OCI-M1 (cell line): ENCODE measurements around the gene IQCE.
"Not testable (repeated sequence)": the region's sequence is repeated elsewhere in the genome, so short reads cannot be mapped to it uniquely, and the experiment has no call there.

Experiments
- DNase-seq: peaks from one replicate; lab custom pipeline; 2025; lab: John Stamatoyannopoulos, UW

The IQCE gene

DNA sequence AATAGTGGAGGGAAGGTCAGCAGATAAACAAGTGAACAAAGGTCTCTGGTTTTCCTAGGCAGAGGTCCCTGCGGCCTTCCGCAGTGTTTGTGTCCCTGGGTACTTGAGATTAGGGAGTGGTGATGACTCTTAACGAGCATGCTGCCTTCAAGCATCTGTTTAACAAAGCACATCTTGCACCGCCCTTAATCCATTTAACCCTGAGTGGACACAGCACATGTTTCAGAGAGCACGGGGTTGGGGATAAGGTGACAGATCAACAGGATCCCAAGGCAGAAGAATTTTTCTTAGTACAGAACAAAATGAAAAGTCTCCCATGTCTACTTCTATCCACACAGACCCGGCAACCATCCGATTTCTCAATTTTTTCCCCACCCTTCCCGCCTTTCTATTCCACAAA lies 25.2 kb upstream of the IQCE start:
- not testable (repeated sequence) for DNase-seq

DNA sequence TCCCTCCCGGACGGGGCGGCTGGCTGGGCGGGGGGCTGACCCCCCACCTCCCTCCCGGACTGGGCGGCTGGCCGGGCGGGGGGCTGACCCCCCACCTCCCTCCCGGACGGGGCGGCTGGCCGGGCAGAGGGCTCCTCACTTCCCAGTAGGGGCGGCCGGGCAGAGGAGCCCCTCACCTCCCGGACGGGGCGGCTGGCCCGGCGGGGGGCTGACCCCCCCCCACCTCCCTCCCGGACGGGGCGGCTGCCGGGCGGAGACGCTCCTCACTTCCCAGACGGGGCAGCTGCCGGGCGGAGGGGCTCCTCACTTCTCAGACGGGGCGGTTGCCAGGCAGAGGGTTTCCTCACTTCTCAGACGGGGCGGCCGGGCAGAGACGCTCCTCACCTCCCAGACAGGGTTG lies 24.6 kb upstream of the IQCE start:
- DNase-seq, result not testable (repeated sequence)

- DNase-seq, result not testable (repeated sequence)
These were observed 22.7 kb upstream of the IQCE start for GRCh38 chr7:2535872-2536627.

GRCh38 chr7:2537981-2538851 lies 20.6 kb upstream of the IQCE start:
- no peak for DNase-seq

DNA sequence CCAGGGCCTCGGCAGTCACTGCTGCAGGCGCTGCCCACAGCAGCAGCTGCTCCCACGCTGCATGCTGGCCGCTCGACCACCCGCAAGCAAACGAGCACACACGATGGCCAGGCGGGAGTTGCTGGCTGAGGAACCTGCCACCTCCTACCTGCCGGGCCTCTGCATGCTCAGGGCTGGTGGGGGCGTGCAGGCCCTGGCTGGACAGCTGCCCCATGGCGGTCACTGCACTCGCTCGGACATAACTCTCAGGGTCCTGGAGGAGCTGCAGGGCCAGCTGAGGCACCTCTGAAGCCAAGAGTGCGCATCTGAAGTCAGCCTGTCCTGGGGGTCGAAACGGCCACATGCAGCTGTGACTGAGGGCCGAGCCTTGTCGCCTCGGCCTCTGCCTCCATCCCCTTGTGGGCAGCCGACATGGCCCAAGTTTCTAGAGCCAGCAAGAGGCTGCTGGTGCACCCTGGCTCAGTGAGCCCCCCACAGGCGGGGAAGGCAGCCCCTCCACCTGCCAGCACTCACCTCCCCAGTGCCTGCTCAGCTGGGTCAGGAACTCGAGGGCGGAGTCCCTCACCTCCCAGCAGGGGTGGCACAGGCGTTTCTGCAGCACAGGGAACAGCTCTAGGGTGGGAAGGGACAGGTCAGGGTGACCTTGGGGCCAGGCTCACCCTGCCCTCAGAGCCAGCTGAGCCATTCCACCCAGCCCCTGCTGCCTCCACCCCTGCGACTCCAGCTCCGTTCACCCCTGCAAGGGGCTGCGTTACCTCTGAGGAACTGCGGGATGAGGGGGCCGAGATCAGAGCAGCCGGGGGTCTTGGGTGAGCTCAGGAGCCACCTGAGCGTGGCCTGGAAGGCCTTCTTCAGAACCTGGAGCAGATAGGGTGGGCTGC lies 19.5 kb upstream of the IQCE start:
- no peak for DNase-seq

- DNase-seq, result no peak
These were observed 18.6 kb upstream of the IQCE start for GRCh38 chr7:2540133-2540532.

GRCh38 chr7:2540641-2541051 lies 18.1 kb upstream of the IQCE start:
- DNase-seq, result no peak

- no peak for DNase-seq
These were observed 17.3 kb upstream of the IQCE start for GRCh38 chr7:2541291-2542010.

DNA sequence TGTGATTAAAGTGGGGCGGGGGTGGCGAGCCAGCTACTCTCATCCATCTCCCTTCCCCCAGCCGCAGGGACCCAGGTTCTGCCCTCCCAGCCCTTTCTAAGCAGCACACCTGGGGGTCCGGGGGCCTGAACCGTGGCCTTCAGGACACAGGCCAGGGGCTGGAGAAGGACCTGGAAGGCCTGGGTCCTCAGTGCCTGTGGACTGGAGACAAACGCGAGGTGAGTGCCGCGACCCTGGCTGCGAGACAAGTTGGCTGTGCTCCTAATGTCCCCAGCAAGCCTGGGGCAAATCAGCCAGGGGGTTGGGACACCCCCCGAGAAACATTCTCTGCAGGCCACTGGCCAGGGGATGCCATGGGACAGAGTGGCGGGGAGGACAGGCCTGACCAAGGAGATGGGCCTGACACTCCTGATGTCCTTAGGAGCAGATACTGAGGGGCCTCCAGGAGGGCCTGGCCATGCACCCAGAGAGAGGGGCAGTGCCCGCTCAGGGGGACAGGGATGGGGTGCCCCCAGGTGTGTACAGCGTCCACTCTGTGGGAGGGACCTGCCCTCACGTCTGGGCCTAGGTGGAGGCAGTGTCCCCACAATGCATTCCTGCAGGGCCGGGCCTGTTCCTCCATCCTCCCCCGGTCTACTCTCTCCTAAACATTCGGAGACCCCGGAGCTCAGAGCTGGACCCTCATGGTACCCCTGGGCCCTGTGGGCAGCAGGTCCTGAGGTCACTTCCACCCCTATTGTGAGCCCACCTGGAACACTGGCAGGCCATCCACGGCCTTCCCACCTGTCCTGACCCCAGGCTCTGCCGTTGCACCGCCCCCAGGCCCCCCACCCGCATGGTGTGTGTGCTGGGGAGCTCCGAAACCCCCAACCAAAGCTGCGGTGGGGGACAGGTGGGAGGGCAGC lies 16.5 kb upstream of the IQCE start:
- no peak for DNase-seq

GRCh38 chr7:2542916-2543871 lies 15.6 kb upstream of the IQCE start:
- no peak for DNase-seq

DNA sequence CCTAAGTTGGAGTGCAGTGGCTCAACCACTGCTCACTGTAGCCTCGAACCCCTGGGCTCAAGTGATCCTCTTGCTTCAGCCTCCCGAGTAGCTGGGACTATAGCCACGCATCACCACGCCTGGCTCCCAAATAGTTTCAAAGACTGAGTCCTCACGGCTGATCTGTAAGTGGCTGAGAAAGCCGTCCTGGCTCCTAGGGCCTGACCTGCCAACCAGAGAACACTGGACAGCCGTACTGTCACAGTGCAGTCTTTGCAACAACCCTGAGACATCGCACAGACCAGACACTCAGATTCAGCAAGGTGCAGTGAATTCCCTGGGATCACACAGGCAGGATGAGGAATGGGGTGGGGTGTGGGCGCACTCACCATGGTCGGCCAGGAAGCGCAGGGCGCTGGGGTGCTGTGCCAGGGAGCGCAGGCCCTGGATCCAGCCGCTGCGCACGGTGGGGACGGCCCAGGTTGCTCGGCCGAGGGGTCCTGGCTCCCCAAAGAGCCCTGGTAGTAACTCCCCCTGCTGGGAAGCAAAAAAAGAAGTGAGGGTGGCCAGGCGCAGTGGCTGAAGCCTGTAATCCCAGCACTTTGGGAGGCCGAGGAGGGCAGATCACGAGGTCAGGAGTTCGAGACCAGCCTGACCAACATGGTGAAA lies 14.1 kb upstream of the IQCE start:
- DNase-seq, result no peak

DNA sequence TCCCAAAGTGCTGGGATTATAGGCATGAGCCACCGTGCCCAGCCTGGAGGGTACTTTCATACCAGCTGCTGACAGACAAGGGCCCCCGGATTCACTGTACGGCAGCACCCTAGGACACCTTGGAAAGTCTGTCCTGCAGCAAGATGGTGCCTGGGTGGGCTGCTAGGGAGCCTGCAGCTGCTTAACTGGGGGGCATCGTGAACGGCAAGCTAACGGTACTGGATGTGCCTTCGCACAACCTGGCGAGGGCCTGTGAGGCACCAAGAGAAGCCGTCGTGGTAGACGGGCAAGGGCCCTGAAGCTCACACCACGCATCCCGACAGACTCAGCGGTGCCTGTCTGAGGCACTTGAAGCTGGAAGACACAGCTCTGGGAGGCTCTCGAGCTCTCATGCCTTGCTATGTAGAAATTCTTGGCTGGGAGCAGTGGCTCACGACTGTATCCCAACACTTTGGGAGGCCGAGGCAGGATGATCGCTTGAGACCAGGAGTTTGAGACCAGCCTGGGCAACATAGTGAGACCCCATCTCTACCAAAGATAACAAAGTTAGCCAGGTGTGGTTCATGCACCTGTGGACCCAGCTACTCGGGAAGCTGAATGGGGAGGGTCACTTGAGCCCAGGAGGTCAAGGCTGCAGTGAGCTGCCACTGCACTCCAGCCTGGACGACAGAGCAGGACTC lies 12.9 kb upstream of the IQCE start:
- DNase-seq, result no peak

GRCh38 chr7:2546776-2547586 lies 11.8 kb upstream of the IQCE start:
- no peak for DNase-seq

DNA sequence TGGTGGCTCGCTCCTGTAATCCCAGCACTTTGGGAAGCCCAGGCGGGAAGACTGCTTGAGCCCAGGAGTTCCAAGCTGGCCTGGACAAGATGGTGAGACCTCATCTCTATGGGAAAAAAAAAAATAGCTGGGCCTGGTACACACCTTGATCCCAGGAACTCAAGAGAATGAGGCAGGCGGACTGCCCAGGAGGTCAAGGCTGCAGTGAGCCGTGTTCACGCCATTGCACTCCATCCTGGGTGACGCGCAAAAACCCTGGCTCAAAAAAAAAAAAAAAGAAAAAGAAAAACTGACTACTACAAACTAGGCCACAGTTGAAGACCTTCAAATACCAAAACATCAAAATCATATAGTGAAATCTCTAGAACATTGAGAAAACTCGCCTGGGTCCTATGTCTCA lies 7.4 kb upstream of the IQCE start:
- no peak for DNase-seq

- DNase-seq, result no peak
These were observed 5.7 kb upstream of the IQCE start for GRCh38 chr7:2553108-2553507.

DNA sequence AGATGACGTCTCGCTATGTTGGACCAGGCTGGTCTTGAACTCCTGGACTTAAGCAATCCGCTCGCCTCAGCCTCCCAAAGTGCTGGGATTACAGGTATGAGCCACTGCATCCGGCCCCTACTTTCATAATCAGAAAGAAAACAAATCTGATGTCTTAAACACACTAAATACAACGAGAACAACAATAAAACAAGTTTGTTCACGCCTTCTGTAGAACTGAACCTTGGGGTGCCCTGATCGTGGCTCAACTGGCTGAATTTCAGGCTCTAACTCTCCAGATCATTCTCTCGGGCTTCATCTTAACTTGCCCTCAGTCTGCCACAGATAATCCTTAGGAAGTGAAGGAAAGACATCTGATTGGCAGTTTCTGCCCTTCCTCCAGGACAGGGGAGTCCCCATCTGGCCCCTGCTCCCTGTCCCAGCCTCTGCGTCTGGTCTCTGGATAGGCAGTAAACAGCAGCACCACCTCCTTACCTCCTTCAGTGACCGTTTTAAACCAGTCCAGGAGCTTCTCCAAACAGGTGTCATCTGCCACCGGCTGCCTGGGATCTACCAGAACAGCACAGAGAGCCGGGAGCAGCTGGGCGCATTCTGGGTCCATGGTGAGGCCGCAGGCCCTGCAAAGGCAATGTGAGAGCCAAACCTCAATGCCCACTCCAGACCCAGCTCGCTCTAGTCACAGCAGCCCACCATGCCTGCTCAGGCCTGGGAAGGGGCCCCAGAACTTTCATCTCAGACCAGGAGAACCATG lies 4.8 kb upstream of the IQCE start:
- no peak for DNase-seq

GRCh38 chr7:2554661-2555111 lies 4.1 kb upstream of the IQCE start:
- no peak for DNase-seq
